Activated T-cell treated with anti-CD3 and anti-CD28 coated beads for 1 hour (primary cell): ENCODE measurements around the gene AK5.

Experiments
- DNase-seq: peaks from one replicate; pipeline ENCODE4 v3.0.0-alpha.2; 2020; ENCODE audit warnings: low read depth

The AK5 gene

DNA sequence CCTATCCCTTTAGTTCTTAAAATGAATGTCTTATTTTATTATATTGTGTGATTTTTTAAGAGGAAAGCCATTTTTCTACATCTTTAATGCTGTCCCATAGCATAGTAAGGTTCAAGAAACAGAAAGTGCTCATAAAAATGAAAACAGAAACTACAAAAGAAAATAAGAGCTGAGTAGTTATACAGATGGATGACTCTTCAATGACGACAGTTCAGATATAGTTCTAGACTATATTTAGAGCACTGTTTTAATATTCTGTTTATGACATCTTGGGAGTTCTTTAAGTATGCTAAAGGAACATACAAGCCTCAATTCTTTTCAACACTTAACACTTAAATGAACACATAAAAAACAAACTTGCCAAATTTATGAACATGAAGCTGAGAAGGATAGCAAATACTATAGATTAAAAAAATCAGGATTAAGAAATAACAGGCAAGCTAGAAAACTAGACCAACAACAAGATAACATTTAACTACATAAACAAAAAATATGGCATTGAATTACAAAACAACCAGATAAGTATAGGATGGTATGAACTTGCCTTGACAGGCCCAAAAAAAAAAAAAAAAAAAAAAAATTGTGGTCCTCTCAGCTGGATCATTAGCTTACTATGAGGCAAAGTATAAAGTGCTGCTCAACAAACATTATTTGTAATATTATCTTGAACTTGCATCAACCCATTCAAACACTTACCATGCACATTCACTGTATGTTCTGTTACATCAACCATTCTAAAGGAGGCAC lies 312.7 kb downstream of the AK5 start:
- DNase-seq, result no peak

GRCh38 chr1:77597310-77597709 lies 315.5 kb downstream of the AK5 start:
- no peak for DNase-seq

- no peak for DNase-seq
Measured at GRCh38 chr1:77605246-77606026, 323.6 kb downstream of the AK5 start.

DNA sequence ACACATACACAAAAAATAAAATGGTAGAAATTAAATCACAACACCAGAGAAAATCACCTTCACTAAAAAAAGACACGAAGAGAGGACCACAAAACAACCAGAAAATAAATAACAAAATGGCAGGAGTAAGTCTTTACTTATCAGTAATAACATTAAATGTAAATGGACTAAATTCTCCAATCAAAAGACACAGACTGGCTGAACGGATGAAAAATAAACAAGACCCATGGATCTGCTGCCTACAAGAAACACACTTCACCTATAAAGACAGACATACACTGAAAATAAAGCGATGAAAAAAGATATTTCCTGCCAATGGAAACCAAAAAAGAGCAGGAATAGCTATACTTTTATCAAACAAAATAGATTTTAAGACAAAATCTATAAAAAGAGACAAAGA lies 327.1 kb downstream of the AK5 start:
- DNase-seq, result no peak
